DOHH2 (cell line): ENCODE data around the gene DNAH1.

Experiments
- H3F3A ChIP-seq: fragments of 200-600 bp; sonication (generic), shearing (Covaris generic); 2 replicates; pipeline ENCODE4 v1.6.0; 2016; ENCODE audit warnings: antibody characterized with exemption, mild to moderate bottlenecking; ENCODE audit not compliant: control insufficient read depth, insufficient read depth
- H3K27ac ChIP-seq: fragments of 200-600 bp; sonication (generic); 2 replicates; pipeline ENCODE4 v1.5.1; 2014; ENCODE audit warnings: low read depth, mild to moderate bottlenecking, low read length, moderate library complexity
- H3K27me3 ChIP-seq: fragments of 200-600 bp; sonication (generic); 2 replicates; pipeline ENCODE4 v1.6.1; 2014; ENCODE audit warnings: mild to moderate bottlenecking, low read length, mixed read lengths; ENCODE audit not compliant: control insufficient read depth
- H3K36me3 ChIP-seq: fragments of 200-600 bp; sonication (generic); 2 replicates; pipeline ENCODE4 v1.6.1; 2014; ENCODE audit warnings: mild to moderate bottlenecking, low read length, moderate library complexity, mixed read lengths; ENCODE audit not compliant: control insufficient read depth
- H3K4me1 ChIP-seq: fragments of 200-600 bp; sonication (generic); 2 replicates; pipeline ENCODE4 v1.6.1; 2014; ENCODE audit warnings: mild to moderate bottlenecking, low read length, mixed read lengths; ENCODE audit not compliant: control insufficient read depth
- H3K4me2 ChIP-seq: fragments of 200-600 bp; sonication (generic); 2 replicates; pipeline ENCODE4 v1.6.0; 2014; ENCODE audit warnings: mild to moderate bottlenecking, low read length, moderate library complexity
- H3K4me3 ChIP-seq: fragments of 200-600 bp; sonication (generic); 2 replicates; pipeline ENCODE4 v1.5.1; 2014; ENCODE audit warnings: mild to moderate bottlenecking, low read length, mixed read lengths
- H3K79me2 ChIP-seq: fragments of 200-600 bp; sonication (generic); 2 replicates; pipeline ENCODE4 v1.6.1; 2014; ENCODE audit warnings: mild to moderate bottlenecking, low read length, mixed read lengths; ENCODE audit not compliant: control insufficient read depth
- H3K9me2 ChIP-seq: fragments of 200-600 bp; sonication (generic); replicated peaks from 2 replicates; pipeline ENCODE4 v1.6.1; 2014; ENCODE audit warnings: mild to moderate bottlenecking, low read length, mixed read lengths; ENCODE audit not compliant: control insufficient read depth
- H3K9me3 ChIP-seq: fragments of 200-600 bp; sonication (generic); 2 replicates; pipeline ENCODE4 v1.6.1; 2014; ENCODE audit warnings: antibody characterized with exemption, low read length, mixed read lengths; ENCODE audit not compliant: control insufficient read depth, insufficient read depth
- H4K20me1 ChIP-seq: fragments of 200-600 bp; sonication (generic); 2 replicates; pipeline ENCODE4 v1.6.0; 2014; ENCODE audit warnings: low read depth, mild to moderate bottlenecking, antibody characterized with exemption, low read length, moderate library complexity; ENCODE audit not compliant: control insufficient read depth, insufficient read depth
- EZH2phosphoT487 ChIP-seq: fragments of 200-600 bp; sonication (generic); IDR thresholded peaks from 2 replicates; pipeline ENCODE4 v1.6.1; 2017; ENCODE audit warnings: borderline replicate concordance, mild to moderate bottlenecking, antibody characterized with exemption, low read length, moderate library complexity, mixed read lengths
- TF ChIP-seq, protein P1 (sequence below): fragments of 200-600 bp; sonication (generic); IDR thresholded peaks from one replicate; pipeline ENCODE4 v1.5.1; 2014; ENCODE audit warnings: antibody characterized with exemption, mild to moderate bottlenecking, low read depth, low read length; ENCODE audit not compliant: poor library complexity, severe bottlenecking

The DNAH1 gene

DNA sequence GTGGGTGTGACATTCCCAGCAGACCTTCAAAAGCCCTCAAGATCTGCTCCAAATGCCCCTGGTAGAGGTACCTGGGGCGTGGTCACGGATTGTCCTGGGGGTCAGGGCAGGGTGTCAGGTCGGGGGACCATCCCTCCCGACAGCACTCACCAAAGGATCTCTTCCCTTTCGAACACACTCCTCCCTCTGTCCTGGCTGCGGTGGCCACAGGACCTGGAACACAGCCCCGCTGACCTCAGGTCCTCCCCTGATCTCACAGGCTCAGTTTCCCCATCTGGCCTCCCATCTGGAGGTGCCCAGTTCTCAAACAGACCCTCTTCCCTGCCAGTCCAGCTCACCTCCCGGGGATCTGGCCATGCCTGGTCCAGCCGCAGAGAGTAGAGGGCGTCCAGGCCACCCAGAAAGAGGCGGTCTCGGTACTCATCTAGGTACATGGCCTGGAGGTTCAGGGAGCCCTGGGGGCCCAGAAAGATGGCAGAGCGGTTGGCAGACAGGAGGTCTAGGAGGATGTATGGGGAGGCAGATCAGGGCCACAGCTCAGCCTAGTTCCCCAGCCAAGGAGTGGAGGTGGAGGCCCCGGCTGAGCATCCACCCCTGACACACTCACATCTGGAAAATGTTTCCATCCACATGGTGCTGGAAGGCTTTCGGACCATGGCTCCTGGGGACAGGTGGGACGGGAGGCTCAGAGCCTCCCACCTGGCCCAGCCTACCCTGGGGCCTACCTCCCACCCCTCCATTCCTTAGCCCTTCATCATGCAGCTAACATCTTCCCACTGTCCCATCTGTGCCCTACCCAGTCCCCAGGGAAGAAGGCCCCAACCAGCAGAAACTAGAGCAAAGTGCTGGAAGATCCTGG is 126.5 kb downstream of the DNAH1 start:
- Histone ChIP-seq H3K4me3 (no peak overlapping the region), H3K4me1 (peaks cover 4% of the 10 kb centered on the region; the same call in 1 of the 2 replicates), H4K20me1 (no peaks in the 10 kb centered on the region), H3K36me3 (no peaks in the 10 kb centered on the region), H3K9me3 (no peaks in the 10 kb centered on the region), H3K79me2 (no peaks in the 10 kb centered on the region), H3K27ac (no peak overlapping the region), H3K27me3 (0 out of 2 replicates have a peak, but pooled peaks cover 4% of the 10 kb centered on the region), H3K4me2 (no peak overlapping the region), H3K9me2 (no peaks in the 10 kb centered on the region), H3F3A (no peaks in the 10 kb centered on the region)
- TF ChIP-seq, protein P1, sequence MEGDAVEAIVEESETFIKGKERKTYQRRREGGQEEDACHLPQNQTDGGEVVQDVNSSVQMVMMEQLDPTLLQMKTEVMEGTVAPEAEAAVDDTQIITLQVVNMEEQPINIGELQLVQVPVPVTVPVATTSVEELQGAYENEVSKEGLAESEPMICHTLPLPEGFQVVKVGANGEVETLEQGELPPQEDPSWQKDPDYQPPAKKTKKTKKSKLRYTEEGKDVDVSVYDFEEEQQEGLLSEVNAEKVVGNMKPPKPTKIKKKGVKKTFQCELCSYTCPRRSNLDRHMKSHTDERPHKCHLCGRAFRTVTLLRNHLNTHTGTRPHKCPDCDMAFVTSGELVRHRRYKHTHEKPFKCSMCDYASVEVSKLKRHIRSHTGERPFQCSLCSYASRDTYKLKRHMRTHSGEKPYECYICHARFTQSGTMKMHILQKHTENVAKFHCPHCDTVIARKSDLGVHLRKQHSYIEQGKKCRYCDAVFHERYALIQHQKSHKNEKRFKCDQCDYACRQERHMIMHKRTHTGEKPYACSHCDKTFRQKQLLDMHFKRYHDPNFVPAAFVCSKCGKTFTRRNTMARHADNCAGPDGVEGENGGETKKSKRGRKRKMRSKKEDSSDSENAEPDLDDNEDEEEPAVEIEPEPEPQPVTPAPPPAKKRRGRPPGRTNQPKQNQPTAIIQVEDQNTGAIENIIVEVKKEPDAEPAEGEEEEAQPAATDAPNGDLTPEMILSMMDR = no peak
- TF ChIP-seq EZH2phosphoT487 = no peak

DNA sequence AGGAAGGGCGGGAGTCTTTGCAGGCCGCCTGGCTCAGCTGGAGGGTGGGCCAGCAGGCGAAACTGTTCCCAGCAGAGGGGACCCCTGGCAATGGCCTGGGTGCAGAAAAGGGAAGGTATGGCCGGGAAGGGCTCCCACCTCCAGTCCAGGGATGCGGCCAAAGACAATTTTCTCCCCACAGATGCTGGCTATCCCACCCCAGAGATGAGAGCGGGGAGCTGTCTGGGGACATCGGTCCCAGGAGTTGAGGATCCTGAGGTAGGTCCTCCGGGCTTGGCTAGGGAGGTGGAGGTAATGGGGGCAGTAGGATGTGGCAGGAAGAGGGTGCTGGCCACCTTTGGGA is 127.1 kb downstream of the DNAH1 start:
- 0 out of 2 replicates have a peak, but pooled peaks cover 4% of the 10 kb centered on the region for H3K27me3 ChIP-seq
- peaks cover 4% of the 10 kb centered on the region; the same call in 1 of the 2 replicates for H3K4me1 ChIP-seq
- H3K9me2 ChIP-seq = no peaks in the 10 kb centered on the region
- no peaks in the 10 kb centered on the region for H3K9me3 ChIP-seq
- H3F3A ChIP-seq = no peaks in the 10 kb centered on the region
- H3K79me2 ChIP-seq = no peaks in the 10 kb centered on the region
- no peak overlapping the region for H3K4me2 ChIP-seq
- H3K4me3 ChIP-seq = no peak overlapping the region
- H3K27ac ChIP-seq = no peak overlapping the region
- no peaks in the 10 kb centered on the region for H3K36me3 ChIP-seq
- no peaks in the 10 kb centered on the region for H4K20me1 ChIP-seq
- TF ChIP-seq, protein P1 = no peak
- no peak for TF ChIP-seq EZH2phosphoT487

- Histone ChIP-seq H3K4me2 (no peak overlapping the region), H3K27me3 (0 out of 2 replicates have a peak, but pooled peaks cover 4% of the 10 kb centered on the region), H3K36me3 (no peaks in the 10 kb centered on the region), H4K20me1 (no peaks in the 10 kb centered on the region), H3K27ac (no peak overlapping the region), H3K79me2 (no peaks in the 10 kb centered on the region), H3K9me3 (no peaks in the 10 kb centered on the region), H3K9me2 (no peaks in the 10 kb centered on the region), H3K4me3 (no peak overlapping the region), H3F3A (no peaks in the 10 kb centered on the region), H3K4me1 (peaks cover 4% of the 10 kb centered on the region; the same call in 1 of the 2 replicates)
- TF ChIP-seq, protein P1 = no peak
These were observed 127.9 kb downstream of the DNAH1 start for GRCh38 chr3:52443791-52444687.
